Measurements from ENCODE around the gene GABBR1.
A peak's percentile ranks its signal among the peaks of the same experiment; 100 is the strongest.
"Not testable (repeated sequence)": the region's sequence is repeated elsewhere in the genome, so short reads cannot be mapped to it uniquely, and the experiment has no call there.

The GABBR1 gene

DNA sequence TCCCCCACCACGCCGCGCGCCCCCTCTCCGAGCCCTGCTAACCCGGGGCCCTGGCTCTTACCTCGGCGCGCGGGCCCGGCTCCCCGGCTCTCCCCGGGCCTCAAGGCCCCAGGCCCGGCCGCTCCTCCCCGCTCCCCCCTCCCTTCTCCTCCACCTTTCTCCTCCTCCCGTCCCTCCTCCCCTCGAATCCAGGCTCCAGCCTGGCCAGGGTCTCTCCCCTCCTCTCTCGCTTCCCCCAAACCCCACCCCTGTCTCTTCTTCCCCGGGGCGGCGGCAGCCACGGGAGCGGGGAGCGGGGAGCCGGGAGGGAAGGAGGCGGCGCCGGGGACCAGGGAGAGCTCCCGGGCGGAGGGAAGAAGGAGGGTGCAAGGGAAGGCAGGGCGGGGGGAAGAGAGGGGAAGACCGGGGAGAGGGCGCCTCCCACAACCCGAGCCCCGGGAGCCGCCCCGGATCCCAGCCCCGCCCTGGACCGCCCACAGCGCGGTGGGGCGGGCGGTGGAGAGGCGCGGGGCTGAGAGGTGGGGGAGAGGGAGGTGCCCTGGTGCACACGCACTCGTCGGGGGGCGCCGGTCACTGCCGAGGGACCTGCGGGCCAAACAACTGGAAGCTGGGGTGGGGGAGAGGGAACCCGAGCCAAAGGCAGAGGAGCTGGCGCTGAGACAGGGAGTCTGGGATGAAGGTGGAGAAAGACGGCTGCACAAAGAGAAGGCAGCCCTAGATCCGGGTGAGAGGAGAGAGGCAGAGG is at the start of gene GABBR1:
Gene GABBR1 (minus strand): TSS at position 395 of the 745 bp plus-strand sequence. CDS start 798 bp downstream, outside the sequence.
- peak in 3 of 4 experiments; percentile 49 to 71 (median 51) for DNase-seq (ENCODE audit: low read depth in 4 of 4, low spot score in 1 of 4)

GRCh38 chr6:29681811-29682210 is 48.8 kb upstream of the GABBR1 start:
- DNase-seq (ENCODE audit: low read depth in 4 of 4, low spot score in 1 of 4) = no peak

- no peak for DNase-seq (ENCODE audit: low read depth in 4 of 4, low spot score in 1 of 4)
Measured at GRCh38 chr6:29680904-29681303, 47.9 kb upstream of the GABBR1 start, which contains the start of gene ZFP57. Gene ZFP57 (minus strand): TSS chr6:29681152. CDS start chr6:29677003, 4,149 bp downstream.

GRCh38 chr6:29680416-29680815 is 47.4 kb upstream of the GABBR1 start:
- no peak for DNase-seq (ENCODE audit: low read depth in 4 of 4, low spot score in 1 of 4)

- no peak for DNase-seq (ENCODE audit: low read depth in 4 of 4, low spot score in 1 of 4)
Measured at GRCh38 chr6:29679962-29680361, 47.0 kb upstream of the GABBR1 start.

DNA sequence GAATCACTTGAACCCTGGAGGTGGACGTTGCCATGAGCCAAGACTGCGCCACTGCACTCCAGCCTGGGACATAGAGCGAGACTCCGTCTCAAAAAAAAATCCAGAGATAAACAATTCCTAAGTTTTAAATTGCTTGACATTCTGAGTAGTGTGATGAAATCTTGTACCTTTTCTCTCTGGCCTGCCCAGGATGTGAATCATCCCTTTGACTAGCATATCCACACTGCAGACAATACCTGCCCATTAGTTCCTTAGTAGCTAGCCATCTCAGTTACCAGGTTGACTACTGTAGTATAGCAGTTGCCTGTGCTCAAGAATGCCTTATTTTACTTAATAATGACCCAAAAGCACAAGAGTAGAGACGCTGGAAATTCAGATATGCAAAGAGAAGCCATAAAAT is 45.1 kb upstream of the GABBR1 start:
- no peak for DNase-seq (ENCODE audit: low read depth in 4 of 4, low spot score in 1 of 4)

- no peak for DNase-seq (ENCODE audit: low read depth in 4 of 4, low spot score in 1 of 4)
Measured at GRCh38 chr6:29676981-29677601, 44.1 kb upstream of the GABBR1 start.

- no peak for DNase-seq (ENCODE audit: low read depth in 4 of 4, low spot score in 1 of 4)
Measured at GRCh38 chr6:29675561-29675960, 42.6 kb upstream of the GABBR1 start.

GRCh38 chr6:29674008-29674407 is 41.0 kb upstream of the GABBR1 start:
- DNase-seq (ENCODE audit: low read depth in 4 of 4, low spot score in 1 of 4) = no peak

DNA sequence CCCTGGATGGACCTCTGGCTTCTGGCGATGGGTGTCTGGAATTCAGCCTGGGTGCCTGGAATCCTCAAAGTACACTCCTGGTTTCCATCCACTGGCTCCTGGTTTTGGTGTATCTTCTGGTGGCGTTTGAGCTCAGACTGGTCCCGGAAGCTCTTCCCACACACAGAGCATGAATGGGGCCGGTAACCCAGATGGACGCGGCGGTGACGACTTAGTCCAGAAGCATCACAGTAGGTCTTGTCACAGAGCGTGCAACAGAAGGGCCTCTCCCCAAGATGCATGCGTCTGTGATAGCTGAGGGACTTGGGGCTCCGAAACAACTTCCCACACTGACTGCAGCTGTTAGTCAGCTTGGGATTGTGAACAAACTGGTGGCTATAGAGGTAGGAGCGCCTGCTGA is 40.2 kb upstream of the GABBR1 start:
- DNase-seq (ENCODE audit: low read depth in 4 of 4, low spot score in 1 of 4) = no peak

DNA sequence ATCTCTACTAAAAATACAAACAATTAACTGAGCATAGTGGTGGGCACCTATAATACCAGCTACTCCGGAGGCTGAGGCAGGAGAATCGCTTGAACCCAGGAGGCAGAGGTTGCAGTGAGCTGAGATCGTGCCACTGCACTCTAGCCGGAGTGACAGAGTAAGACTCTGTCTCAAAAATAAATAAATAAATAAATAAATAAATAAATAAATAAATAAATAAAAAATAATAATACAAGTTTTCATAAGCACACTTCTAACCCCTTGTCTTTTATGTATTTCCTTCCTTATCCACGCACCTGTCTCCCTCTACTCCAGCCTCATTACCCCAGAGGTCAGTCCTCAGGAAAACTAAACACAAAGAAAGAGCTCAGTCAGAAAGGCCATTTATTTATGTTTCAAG is 39.1 kb upstream of the GABBR1 start:
- DNase-seq (ENCODE audit: low read depth in 4 of 4, low spot score in 1 of 4) = not testable (repeated sequence)

- DNase-seq (ENCODE audit: low read depth in 4 of 4, low spot score in 1 of 4) = no peak
Measured at GRCh38 chr6:29671026-29671425, 38.0 kb upstream of the GABBR1 start.

DNA sequence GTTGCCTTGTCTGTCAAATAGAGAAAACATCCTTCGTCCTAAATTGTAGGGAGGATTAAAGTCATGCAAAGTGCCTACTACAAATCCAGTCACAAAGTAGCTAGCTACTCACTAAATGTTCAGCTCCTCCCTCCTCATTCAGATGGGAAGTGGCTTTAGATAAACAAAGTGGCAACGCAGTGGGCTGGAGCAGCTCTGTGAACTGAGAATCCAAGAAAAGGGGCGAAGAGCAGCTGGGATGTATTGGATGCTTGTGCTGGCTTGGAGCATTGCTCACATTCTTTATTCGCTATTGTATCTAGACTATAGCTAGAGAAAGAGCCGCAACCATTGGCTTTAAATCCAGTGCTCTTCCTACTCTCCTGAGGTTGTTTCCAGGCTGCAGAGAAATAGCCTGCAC is 34.2 kb upstream of the GABBR1 start:
- no peak for DNase-seq (ENCODE audit: low read depth in 4 of 4, low spot score in 1 of 4)

DNA sequence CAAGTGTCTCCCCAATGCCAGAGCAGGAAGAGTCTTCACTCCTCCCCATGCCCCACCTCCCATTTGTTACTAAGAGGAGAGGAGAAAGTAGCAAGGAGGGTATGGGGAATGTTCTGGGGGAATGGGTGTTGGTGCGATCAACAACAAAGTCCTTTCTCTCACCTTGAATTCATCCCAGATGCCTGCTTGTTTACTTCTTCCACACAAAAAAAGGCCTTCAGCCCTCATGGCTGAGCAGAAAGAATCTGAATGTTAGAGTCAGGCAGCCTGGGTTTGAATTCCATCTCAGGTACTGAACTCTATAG is 33.8 kb upstream of the GABBR1 start:
- no peak for DNase-seq (ENCODE audit: low read depth in 4 of 4, low spot score in 1 of 4)

DNA sequence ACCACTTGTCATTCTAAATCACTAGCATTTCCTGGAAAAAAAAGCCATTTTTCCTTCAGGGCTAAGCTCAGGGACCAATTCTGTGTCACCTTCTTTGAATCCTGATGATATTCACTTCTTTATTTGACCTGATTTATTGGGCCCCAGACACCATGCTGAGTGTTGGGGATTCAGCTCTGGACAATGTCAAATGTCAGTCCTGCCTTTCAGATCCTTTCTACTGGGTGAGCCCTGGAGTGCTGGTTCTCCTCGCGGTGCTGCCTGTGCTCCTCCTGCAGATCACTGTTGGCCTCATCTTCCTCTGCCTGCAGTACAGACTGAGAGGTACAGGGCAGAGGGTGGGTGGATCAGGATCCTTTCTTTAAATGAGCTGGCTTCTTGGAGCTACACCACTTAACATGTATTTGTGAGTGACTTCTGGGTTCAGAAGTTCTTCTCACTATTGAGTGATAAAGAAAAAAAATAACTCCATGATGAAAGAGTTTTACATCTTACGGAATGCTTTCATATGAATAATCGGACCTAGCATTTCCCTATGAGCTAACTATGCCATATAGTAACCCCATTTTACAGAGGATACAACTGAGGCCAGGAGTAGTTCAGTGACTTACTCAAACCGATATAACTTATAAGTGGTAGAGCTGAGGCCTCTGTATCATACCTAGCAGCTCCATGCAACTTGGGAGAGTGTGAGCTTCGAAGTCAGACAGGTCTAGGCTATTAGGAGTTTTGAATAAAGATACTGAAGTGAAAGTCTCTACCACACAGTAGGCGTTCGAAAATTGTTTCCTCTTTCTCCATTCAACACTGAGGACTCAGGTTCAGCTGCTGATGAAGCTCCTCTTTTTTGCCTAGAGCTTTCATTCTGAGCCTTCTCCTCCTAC is 33.2 kb upstream of the GABBR1 start:
- no peak for DNase-seq (ENCODE audit: low read depth in 4 of 4, low spot score in 1 of 4)

DNA sequence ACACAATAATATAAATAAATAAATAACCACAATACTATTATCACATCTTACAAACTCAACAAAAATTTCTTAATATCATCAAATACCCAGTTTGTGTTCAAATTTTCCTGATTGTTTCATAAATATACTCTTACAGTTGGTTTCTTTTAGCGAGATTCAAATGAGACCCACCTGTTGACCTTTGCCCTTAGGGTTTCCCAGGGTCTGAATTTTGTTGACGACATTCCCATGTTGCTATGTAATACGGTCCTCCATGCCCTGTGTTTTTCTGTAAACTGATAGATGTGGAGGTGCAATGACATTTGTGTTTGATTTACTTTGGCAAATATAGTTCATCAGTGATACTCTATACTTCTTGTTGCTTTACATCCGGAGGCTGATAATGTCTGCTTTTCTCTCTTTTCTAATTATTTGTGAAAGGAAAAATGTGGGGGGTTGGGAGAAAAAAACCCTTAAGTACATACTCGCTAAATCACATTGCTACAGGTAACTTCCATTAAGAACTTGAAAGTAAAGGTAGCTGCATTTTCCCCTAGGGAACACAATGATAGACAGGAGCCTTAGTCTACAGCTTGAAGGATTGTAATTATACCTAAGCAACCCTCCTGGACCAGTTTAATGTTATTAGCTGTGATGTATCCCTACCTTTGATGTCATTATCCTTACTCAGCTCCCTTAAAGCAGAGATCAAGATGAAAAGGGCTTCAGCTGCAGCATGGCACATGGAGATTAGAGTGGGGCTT is 30.5 kb upstream of the GABBR1 start:
- no peak for DNase-seq (ENCODE audit: low read depth in 4 of 4, low spot score in 1 of 4)

- not testable (repeated sequence) for DNase-seq (ENCODE audit: low read depth in 4 of 4, low spot score in 1 of 4)
Measured at GRCh38 chr6:29661502-29662141, 28.6 kb upstream of the GABBR1 start.

DNA sequence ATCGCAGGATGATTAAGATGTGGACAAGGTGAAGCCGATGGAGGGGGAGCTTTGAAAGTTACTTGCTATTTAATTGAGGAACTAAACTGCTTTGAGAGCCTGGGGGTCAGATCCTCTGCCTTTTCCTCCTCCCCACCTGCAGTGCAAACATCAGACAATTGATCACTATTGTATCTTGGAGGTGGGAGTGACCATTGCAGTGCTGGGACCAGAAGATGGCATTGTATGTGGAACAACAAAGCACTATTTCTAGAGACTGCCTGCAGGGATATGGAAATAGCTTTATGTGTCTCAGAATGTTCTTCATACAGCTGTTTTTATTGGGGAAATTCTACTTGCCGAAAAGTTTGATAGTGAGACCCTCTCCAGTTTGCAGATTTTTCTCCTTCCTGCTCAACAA is 28.1 kb upstream of the GABBR1 start:
- no peak for DNase-seq (ENCODE audit: low read depth in 4 of 4, low spot score in 1 of 4)

DNA sequence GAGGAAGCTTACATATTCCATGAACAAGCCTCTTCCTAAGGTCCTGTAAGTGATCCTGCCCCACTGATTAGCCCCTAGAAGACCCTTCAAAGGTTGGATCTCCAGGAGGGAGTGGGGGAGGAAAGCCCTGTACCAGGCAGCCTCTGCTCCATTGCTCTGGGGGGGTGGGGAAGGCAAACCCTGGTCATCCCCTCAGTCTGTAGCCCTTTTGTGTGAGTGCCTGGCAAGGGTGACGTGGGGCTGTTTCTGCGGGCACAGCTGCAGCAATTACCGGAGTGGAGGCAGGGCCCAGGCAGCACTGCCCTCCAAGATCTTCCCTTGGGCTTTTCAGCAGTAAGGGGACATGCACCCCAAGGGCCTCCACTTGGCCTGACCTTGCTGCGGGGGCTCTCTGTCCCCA is 23.8 kb upstream of the GABBR1 start, which contains the start of gene MOG:
Gene MOG (plus strand): TSS at position 295 of the 400 bp plus-strand sequence. CDS start 118 bp downstream, outside the sequence.
- no peak for DNase-seq (ENCODE audit: low read depth in 4 of 4, low spot score in 1 of 4)

GRCh38 chr6:29656157-29656556 is 23.2 kb upstream of the GABBR1 start:
- DNase-seq (ENCODE audit: low read depth in 4 of 4, low spot score in 1 of 4) = no peak

DNA sequence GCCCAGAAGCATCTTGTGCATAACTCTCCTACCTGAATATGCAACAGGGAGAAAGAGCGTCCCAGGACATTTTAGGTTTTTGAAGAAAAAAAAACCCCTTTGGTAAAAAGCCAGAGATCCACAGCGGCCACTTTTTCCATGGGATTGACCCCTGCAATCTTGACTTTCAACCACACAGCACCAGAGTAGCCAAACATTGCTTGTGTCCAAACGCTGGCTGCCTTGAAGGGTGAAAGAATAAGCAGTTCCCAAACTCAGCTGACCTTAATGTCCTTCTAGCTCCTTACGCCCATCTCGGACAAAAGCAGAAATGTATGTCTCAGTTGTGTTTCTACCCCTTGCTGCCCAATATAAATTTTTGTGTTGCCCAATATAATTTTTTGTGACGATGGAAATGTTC is 22.7 kb upstream of the GABBR1 start:
- DNase-seq (ENCODE audit: low read depth in 4 of 4, low spot score in 1 of 4) = no peak

All from stimulated activated CD4-positive, alpha-beta T cell treated with anti-CD3 and anti-CD28 coated beads, Interleukin-1b, Interleukin-23, amount 100 ng/mL, for 24 hours (primary cell).